ENCODE data around the gene PNKD.

DNA sequence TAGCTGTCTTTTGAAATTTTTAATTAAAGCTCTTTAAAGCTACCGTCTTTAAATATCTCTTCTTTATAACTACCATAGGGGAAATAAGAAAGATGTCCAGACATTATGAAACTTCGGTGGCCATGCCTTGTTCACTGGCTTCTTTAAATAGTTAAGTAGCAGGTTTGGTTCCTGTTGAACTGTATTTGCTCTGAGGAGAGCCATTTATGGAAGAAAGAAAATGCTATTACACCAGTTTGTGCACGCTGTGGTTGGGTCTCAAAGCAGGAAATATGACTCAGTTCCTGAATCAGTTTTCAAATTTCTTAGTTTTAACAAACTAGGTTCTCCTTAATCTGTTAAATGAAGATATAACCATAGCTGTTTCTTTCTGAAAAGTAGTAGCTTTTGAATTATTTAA is 41.1 kb upstream of the PNKD start:
- TF ChIP-seq GATA3 (IDR thresholded peaks at IDR 0.05; ENCODE audit: low read depth, low read length) (no peak), GATA2 (IDR thresholded peaks at IDR 0.05; ENCODE audit: low read depth, low read length) (no peak)
